Nucleus accumbens (tissue), 56 donors: ENCODE data around the gene MCU.
A peak's percentile ranks its signal among the peaks of the same experiment; 100 is the strongest.

Experiments used
- DNase-seq, 56 donors: peaks; one replicate each; lab custom pipeline; 2025; lab: John Stamatoyannopoulos, UW

Gene MCU

GRCh38 chr10:72800000-72800740 lies 108.2 kb downstream of the MCU start:
- DNase-seq = no peak

- DNase-seq = no peak
Observed at GRCh38 chr10:72800741-72801092, 108.8 kb downstream of the MCU start.

- DNase-seq = no peak
Observed at GRCh38 chr10:72801263-72801868, 109.4 kb downstream of the MCU start.

- no peak for DNase-seq
Observed at GRCh38 chr10:72802332-72802731, 110.4 kb downstream of the MCU start.

GRCh38 chr10:72802763-72803505 lies 111.0 kb downstream of the MCU start:
- DNase-seq = no peak

GRCh38 chr10:72808001-72808400 lies 116.1 kb downstream of the MCU start:
- DNase-seq = no peak

GRCh38 chr10:72809006-72809405 lies 117.1 kb downstream of the MCU start:
- DNase-seq = peak in 1 of 56 donors; percentile 3

- DNase-seq = no peak
Observed at GRCh38 chr10:72810976-72811375, 119.0 kb downstream of the MCU start.

- DNase-seq = no peak
Observed at GRCh38 chr10:72812415-72812752, 120.4 kb downstream of the MCU start.

- no peak for DNase-seq
Observed at GRCh38 chr10:72812753-72813430, 120.9 kb downstream of the MCU start.

GRCh38 chr10:72814099-72814790 lies 122.3 kb downstream of the MCU start:
- no peak for DNase-seq

- DNase-seq = no peak
Observed at GRCh38 chr10:72816565-72816964, 124.6 kb downstream of the MCU start.

- DNase-seq = no peak
Observed at GRCh38 chr10:72818076-72818475, 126.1 kb downstream of the MCU start.

GRCh38 chr10:72819053-72819452 lies 127.1 kb downstream of the MCU start:
- no peak for DNase-seq

GRCh38 chr10:72821606-72822005 lies 129.7 kb downstream of the MCU start:
- no peak for DNase-seq

- DNase-seq = no peak
Observed at GRCh38 chr10:72822342-72822986, 130.5 kb downstream of the MCU start.

GRCh38 chr10:72825163-72825562 lies 133.2 kb downstream of the MCU start:
- DNase-seq = no peak

GRCh38 chr10:72826346-72826745 lies 134.4 kb downstream of the MCU start:
- DNase-seq = no peak

GRCh38 chr10:72828294-72828693 lies 136.4 kb downstream of the MCU start:
- DNase-seq = no peak

GRCh38 chr10:72830625-72831024 lies 138.7 kb downstream of the MCU start:
- no peak for DNase-seq
